Psoas muscle (tissue), 8 donors: ENCODE data around the gene SLC4A8. TPM values are rescaled to one million over a fixed set of nuclear protein-coding genes. Genes with fewer than 3 reads are reported as not detected.

Experiments
- ATAC-seq, 4 donors: fragments of 200-7000 bp; cut with Tn5 transposase; one replicate each; pipeline ENCODE4 v1.9.1; 2020; ENCODE audit warnings: moderate library complexity in 3 of 4, mild to moderate bottlenecking in 2 of 4
- DNase-seq, 2 donors: peaks; one replicate each; pipeline ENCODE4 v3.0.0-alpha.2; 2020
- H3K27ac ChIP-seq: fragments of 200-600 bp; one replicate; pipeline ENCODE4 v1.8.0; 2022
- H3K27me3 ChIP-seq, 3 donors: fragments of 200-600 bp in 1 of 3; one replicate each; pipeline versions ENCODE4 v1.6.1 to v1.8.0; 2013 to 2022; ENCODE audit warnings: low read length in 2 of 3, mild to moderate bottlenecking in 2 of 3, moderate library complexity in 1 of 3; ENCODE audit not compliant: insufficient read depth in 3 of 3
- H3K36me3 ChIP-seq, 2 donors: fragments of 200-600 bp in 1 of 2; one replicate each; pipeline versions ENCODE4 v1.6.1 to v1.8.0; 2013 to 2022; ENCODE audit warnings: low read depth in 1 of 2, mild to moderate bottlenecking in 1 of 2, moderate library complexity in 1 of 2; ENCODE audit not compliant: insufficient read depth in 1 of 2
- H3K4me1 ChIP-seq: fragments of 200-600 bp; one replicate; pipeline ENCODE4 v1.8.0; 2022
- H3K4me3 ChIP-seq: fragments of 200-600 bp; one replicate; pipeline ENCODE4 v1.8.0; 2022; ENCODE audit warnings: mild to moderate bottlenecking
- H3K9me3 ChIP-seq: fragments of 200-600 bp; one replicate; pipeline ENCODE4 v1.8.0; 2022
- CTCF ChIP-seq: fragments of 200-600 bp; IDR thresholded peaks from one replicate; pipeline ENCODE4 v1.8.0; 2022; ENCODE audit warnings: antibody characterized with exemption
- WGBS, 3 donors: extraction: QIAGEN DNeasy Blood & Tissue Kit; methylation state at CpG; one replicate each; pipeline versions ENCODE4 v1.1.6 to v1.1.7; 2013; 5-methylcytosine and 5-hydroxymethylcytosine counted together
- intact Hi-C, 2 donors: fragments of 100-400 bp; cut with DNase I; formaldehyde crosslinking; loops; one replicate each; pipeline versions ENCODE4 v1.11.0 to v1.14.2; 2022
- polyA plus RNA-seq, 3 donors: library from polyadenylated mRNA; stranded (reverse); fragments of 200-250 nt; gene quantifications; one replicate each; pipeline ENCODE4 v1.2.3, GENCODE V29; 2013
- total RNA-seq, 4 donors: library from RNA; stranded (reverse); fragmentation: NEBNext Ultra II Directional in 2 of 4; extraction: Animal tissue kit (Norgen Biotek cat#: 25700) in 2 of 4; gene quantifications; one replicate each; pipeline versions ENCODE4 v1.2.1 to v1.2.4, GENCODE V29; 2021 to 2023
- donor health status: healthy with polysubstance abuse.
- donor health status: DM: no; HTN: no; CAD: no; lungs with moderate emphysema.
- donor health status: Bipolar disorder and iron deficiency.
- donor health status: healthy.
- donor health status: DM: yes; HTN: yes; CAD: no.
- donor health status: DM: no; HTN: no; CAD: no.
- donor health status: DM: no; HTN: no; CAD: no.
- donor health status: DM: yes; HTN: yes; CAD: no.

SLC4A8 gene
- total and polyA plus RNA-seq, 7 donors: 0.02 to 0.91 (median 0.09) TPM; not detected in 1

GRCh38 chr12:51429700-51430099 lies 5.1 kb downstream of the SLC4A8 start:
- Histone ChIP-seq H3K27ac (no peak overlapping the region), H3K36me3 (no peaks in the 10 kb centered on the region), H3K4me1 (no peaks in the 10 kb centered on the region), H3K4me3 (no peak overlapping the region), H3K9me3 (no peaks in the 10 kb centered on the region), H3K27me3 (peaks cover 0 to 32% (median 7%) of the 10 kb centered on the region in 3 donors)
- no peak for TF ChIP-seq CTCF
- intact Hi-C loops: no loop called here
- WGBS, 3 donors: 87 to 99% (median 92%) methylated on average over 4 of the region's 4 CpGs
- no peak for ATAC-seq
- DNase-seq: no peak

GRCh38 chr12:51430196-51430895 lies 5.7 kb downstream of the SLC4A8 start:
- 62 to 66% (median 63%) methylated on average over 4 of the region's 4 CpGs for WGBS, 3 donors
- H3K27me3 ChIP-seq: peaks cover 0 to 25% (median 4%) of the 10 kb centered on the region in 3 donors
- intact Hi-C loops: no loop called here

GRCh38 chr12:51432921-51433320 lies 8.3 kb downstream of the SLC4A8 start:
- H3K36me3 ChIP-seq: no peaks in the 10 kb centered on the region
- H3K9me3 ChIP-seq: no peaks in the 10 kb centered on the region
- TF ChIP-seq CTCF: no peak
- WGBS, 3 donors: 63 to 75% (median 68%) methylated on average over 2 of the region's 2 CpGs
- intact Hi-C loops: no loop called here
- no peak overlapping the region for H3K27ac ChIP-seq
- ATAC-seq: no peak
- peaks cover 0 to 3% (median under 1%) of the 10 kb centered on the region in 3 donors for H3K27me3 ChIP-seq
- H3K4me3 ChIP-seq: no peak overlapping the region
- H3K4me1 ChIP-seq: no peaks in the 10 kb centered on the region
- DNase-seq: no peak

More at GRCh38 chr12:51430196-51430895, 5.7 kb downstream of the SLC4A8 start:
- H3K27ac ChIP-seq: no peak overlapping the region
- ATAC-seq: no peak
- DNase-seq: no peak
- H3K9me3 ChIP-seq: no peaks in the 10 kb centered on the region
- H3K4me3 ChIP-seq: no peak overlapping the region
- TF ChIP-seq CTCF: no peak
- H3K4me1 ChIP-seq: no peaks in the 10 kb centered on the region
- H3K36me3 ChIP-seq: no peaks in the 10 kb centered on the region

- no peak for ATAC-seq
Measured at GRCh38 chr12:51434305-51434704, 9.7 kb downstream of the SLC4A8 start.

More at GRCh38 chr12:51434305-51434704, 9.7 kb downstream of the SLC4A8 start:
- WGBS, 3 donors: 46 to 54% (median 51%) methylated on average over 1 of the region's 1 CpG
- no peak for DNase-seq
- Histone ChIP-seq H3K4me1 (no peaks in the 10 kb centered on the region), H3K9me3 (no peaks in the 10 kb centered on the region), H3K27me3 (no peaks in the 10 kb centered on the region), H3K27ac (no peak overlapping the region), H3K4me3 (no peak overlapping the region), H3K36me3 (no peaks in the 10 kb centered on the region)
- intact Hi-C loops: no loop called here
- TF ChIP-seq CTCF: no peak
